Mucosa of descending colon (tissue), 3 donors: ENCODE results near the gene CADPS2. TPM values are rescaled to one million over a fixed set of nuclear protein-coding genes. Genes with fewer than 3 reads are reported as not detected.
"Not testable (repeated sequence)": the region's sequence is repeated elsewhere in the genome, so short reads cannot be mapped to it uniquely, and the experiment has no call there.

ENCODE experiments used
- ATAC-seq: fragments of 200-7000 bp; cut with Tn5 transposase; one replicate; pipeline ENCODE4 v1.9.1; 2020; ENCODE audit warnings: mild to moderate bottlenecking, moderate library complexity
- DNase-seq, 3 donors: peaks; one replicate each; pipeline ENCODE4 v3.0.0-alpha.2; 2020
- H3K36me3 ChIP-seq: fragments of 200-600 bp; one replicate; pipeline ENCODE4 v1.8.0; 2021; ENCODE audit warnings: low read depth, mild to moderate bottlenecking
- H3K4me1 ChIP-seq: fragments of 200-600 bp; one replicate; pipeline ENCODE4 v1.8.0; 2021; ENCODE audit warnings: low read depth, mild to moderate bottlenecking
- H3K4me3 ChIP-seq: fragments of 200-600 bp; one replicate; pipeline ENCODE4 v1.8.0; 2021; ENCODE audit warnings: mild to moderate bottlenecking
- H3K9me3 ChIP-seq: fragments of 200-600 bp; one replicate; pipeline ENCODE4 v1.8.0; 2021; ENCODE audit warnings: mild to moderate bottlenecking
- intact Hi-C, 2 donors: fragments of 100-400 bp; cut with DNase I in 1 of 2; cut with micrococcal nuclease in 1 of 2; formaldehyde crosslinking; loops; one replicate each; pipeline versions ENCODE4 v1.11.0 to v1.11.1; 2022; cut with DNase I, micrococcal nuclease
- total RNA-seq, 3 donors: library from RNA; stranded (reverse); fragmentation: NEBNext Ultra II Directional in 2 of 3; extraction: Animal tissue kit (Norgen Biotek cat#: 25700) in 2 of 3; gene quantifications; one replicate each; pipeline versions ENCODE4 v1.2.1 to v1.2.4, GENCODE V29; 2021 to 2023
- TF ChIP-seq, protein P1 (sequence below): fragments of 200-600 bp; IDR thresholded peaks from one replicate; pipeline ENCODE4 v1.8.0; 2022; ENCODE audit warnings: antibody characterized with exemption, mild to moderate bottlenecking
- donor health status: DM: no; HTN: no; CAD: no; lungs with moderate emphysema.
- donor health status: DM: no; HTN: no; CAD: no.
- donor health status: DM: no; HTN: yes; CAD: no.

Gene CADPS2
- total RNA-seq, 3 donors from 2014 or later = 11.3 to 12.7 (median 11.7) TPM

DNA sequence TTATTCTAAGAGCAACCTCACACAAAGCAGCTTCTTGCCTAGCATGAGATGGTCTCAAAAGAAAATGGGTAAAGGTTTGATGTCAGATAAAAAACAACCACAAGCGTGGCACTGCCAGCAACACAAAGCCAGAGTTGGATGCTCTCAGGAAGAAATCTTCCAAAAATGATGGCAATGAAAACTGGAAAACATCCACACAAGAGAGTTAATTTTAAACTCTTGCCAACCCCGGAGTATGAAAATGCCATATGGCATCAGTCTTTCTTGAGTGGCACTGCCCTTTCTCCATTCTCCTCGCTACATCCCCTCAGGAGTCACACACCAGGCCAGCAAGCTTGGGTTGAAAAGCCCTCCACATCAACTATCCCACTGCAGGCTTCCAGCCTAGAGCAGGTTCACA, 41.0 kb downstream of the CADPS2 start:
- DNase-seq (no peak), ATAC-seq (no peak)
- intact Hi-C loops = no loop called here
- H3K36me3 ChIP-seq = no peaks in the 10 kb centered on the region
- no peaks in the 10 kb centered on the region for H3K4me1 ChIP-seq
- H3K4me3 ChIP-seq = no peak overlapping the region
- no peaks in the 10 kb centered on the region for H3K9me3 ChIP-seq
- TF ChIP-seq, protein P1, sequence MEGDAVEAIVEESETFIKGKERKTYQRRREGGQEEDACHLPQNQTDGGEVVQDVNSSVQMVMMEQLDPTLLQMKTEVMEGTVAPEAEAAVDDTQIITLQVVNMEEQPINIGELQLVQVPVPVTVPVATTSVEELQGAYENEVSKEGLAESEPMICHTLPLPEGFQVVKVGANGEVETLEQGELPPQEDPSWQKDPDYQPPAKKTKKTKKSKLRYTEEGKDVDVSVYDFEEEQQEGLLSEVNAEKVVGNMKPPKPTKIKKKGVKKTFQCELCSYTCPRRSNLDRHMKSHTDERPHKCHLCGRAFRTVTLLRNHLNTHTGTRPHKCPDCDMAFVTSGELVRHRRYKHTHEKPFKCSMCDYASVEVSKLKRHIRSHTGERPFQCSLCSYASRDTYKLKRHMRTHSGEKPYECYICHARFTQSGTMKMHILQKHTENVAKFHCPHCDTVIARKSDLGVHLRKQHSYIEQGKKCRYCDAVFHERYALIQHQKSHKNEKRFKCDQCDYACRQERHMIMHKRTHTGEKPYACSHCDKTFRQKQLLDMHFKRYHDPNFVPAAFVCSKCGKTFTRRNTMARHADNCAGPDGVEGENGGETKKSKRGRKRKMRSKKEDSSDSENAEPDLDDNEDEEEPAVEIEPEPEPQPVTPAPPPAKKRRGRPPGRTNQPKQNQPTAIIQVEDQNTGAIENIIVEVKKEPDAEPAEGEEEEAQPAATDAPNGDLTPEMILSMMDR = no peak

DNA sequence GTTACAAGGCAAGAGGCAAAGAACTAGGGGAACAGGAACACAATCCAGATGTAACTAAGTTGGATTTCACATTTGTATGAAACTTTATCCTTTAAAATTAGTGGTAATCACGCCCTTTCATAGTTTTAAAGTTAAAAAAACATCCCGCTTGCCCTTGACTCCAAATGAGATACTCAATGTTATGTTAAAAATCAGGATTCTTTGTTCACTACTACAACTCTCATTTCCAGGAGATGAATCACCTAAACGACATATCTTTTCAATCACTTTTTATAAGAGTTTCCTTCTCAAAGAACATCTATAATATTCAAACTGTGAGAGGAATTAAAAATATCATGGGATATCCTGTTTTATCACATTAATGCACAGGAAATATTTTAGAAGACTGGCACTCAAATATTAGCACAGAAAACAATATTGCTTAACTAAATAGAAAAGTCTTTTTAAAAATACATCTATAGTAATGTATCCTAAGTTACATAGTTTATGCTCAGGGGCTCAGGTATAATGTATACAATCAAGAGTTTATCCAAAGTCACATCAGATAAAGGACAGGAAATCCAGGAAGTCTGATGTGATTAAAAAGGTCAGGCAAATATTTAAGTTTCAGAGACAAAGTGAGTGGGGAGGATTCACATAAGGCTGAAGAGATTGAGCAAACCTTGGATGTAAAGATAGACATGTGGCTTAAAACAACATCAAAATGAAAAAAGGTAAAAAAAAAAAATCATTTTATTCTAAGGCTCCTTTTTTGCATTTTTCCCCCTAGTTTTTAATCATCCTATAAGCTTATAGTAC, 41.9 kb downstream of the CADPS2 start:
- H3K4me1 ChIP-seq = no peaks in the 10 kb centered on the region
- TF ChIP-seq, protein P1 = no peak
- H3K9me3 ChIP-seq = no peaks in the 10 kb centered on the region
- intact Hi-C loops = no loop called here
- H3K4me3 ChIP-seq = no peak overlapping the region
- no peaks in the 10 kb centered on the region for H3K36me3 ChIP-seq
- ATAC-seq = no peak
- DNase-seq = no peak

DNA sequence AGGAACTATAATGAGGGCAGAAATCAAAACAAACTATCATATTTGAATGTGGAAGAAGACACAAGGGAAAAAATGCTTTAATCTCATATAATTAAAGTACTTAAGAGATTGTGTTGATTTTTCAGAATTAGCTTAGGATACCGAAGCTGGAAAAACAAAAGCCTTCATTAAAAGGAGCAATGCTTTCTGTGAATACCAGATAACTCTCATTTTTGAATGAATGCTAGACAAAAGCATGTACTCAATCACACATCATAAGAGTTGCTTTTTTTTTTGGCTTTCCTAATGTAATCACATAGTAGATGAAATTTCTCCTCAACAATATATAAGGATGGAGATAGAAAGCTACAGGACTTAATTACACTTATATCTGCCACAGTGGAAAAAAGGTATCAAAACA, 43.3 kb downstream of the CADPS2 start:
- TF ChIP-seq, protein P1 = no peak
- H3K36me3 ChIP-seq = no peaks in the 10 kb centered on the region
- no peaks in the 10 kb centered on the region for H3K9me3 ChIP-seq
- H3K4me1 ChIP-seq = no peaks in the 10 kb centered on the region
- intact Hi-C loops = no loop called here
- no peak overlapping the region for H3K4me3 ChIP-seq
- ATAC-seq = no peak
- no peak for DNase-seq

DNA sequence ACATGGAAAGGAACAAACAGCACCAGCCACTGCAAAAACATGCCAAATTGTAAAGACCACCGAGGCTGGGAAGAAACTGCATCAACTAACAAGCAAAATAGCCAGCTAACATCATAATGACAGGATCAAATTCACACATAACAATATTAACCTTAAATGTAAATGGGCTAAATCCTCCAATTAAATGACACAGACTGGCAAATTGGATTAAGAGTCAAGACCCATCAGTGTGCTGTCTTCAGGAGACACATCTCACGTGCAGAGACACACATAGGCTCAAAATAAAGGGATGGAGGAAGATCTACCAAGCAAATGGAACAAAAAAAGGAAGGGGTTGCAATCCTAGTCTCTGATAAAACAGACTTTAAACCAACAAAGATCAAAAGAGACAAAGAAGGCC, 50.0 kb downstream of the CADPS2 start:
- DNase-seq, H3K36me3 ChIP-seq, H3K9me3 ChIP-seq, intact Hi-C loops, H3K4me3 ChIP-seq, ATAC-seq, H3K4me1 ChIP-seq: not testable (repeated sequence)

DNA sequence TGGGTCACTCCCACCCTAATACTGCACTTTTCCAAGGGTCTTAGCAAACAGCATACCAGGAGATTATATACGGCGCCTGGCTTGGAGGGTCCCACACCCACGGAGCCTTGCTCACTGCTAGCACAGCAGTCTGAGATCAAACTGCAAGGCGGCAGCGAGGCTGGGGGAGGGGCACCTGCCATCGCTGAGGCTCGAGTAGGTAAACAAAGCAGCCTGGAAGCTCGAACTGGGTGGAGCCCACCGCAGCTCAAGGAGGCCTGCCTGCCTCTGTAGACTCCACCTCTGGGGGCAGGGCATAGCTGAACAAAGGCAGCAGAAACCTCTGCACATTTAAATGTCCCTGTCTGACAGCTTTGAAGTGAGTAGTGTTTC, 51.7 kb downstream of the CADPS2 start:
- H3K4me3 ChIP-seq, intact Hi-C loops, H3K36me3 ChIP-seq, H3K4me1 ChIP-seq, H3K9me3 ChIP-seq, ATAC-seq: not testable (repeated sequence)
- peak in 1 of 3 donors; percentile 12 for DNase-seq

DNA sequence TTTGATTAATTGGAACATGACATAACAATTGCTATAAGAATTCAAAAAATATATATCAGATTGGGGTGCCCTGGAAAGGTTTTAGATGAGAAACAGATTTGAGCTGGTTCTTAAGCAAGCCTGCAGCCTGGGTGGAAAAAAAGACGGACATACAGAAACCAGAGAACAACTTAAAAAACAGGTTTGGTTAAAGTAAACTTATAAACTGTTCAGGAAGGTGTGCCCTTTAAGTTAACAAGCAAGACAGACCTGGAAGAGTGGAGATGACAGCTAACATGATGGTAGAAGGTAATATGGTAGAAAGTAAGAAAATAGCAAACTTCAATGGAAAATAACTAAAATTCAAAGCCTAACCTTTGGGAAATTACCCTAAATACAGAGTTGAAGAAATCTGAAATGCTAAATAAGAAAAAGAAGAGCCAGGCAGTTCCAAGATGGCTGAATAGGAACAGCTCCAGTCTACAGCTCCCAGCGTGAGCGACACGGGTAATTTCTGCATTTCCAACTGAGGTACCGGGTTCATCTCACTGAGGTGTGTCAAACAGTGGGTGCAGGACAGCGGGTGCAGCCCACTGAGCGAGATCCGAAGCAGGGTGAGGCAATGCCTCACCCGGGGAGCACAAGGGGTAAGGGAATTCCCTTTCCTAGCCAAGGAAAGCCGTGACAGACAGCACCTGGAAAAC, 52.2 kb downstream of the CADPS2 start:
- Histone ChIP-seq H3K9me3 (no peaks in the 10 kb centered on the region), H3K4me3 (no peak overlapping the region), H3K4me1 (no peaks in the 10 kb centered on the region), H3K36me3 (no peaks in the 10 kb centered on the region)
- intact Hi-C loops = no loop called here
- TF ChIP-seq, protein P1 = no peak
- ATAC-seq (peak; percentile 41), DNase-seq (no peak)
